Stimulated activated CD4-positive, alpha-beta T cell treated with anti-CD3 and anti-CD28 coated beads, TNF-alpha, amount 100 ng/mL, for 24 hours (primary cell): ENCODE measurements around the gene PKP1.
A peak's percentile ranks its signal among the peaks of the same experiment; 100 is the strongest.

Experiments
- DNase-seq, 3 experiments: peaks; one replicate each; pipeline ENCODE4 v3.0.0-alpha.2; 2020; ENCODE audit warnings: low read depth in 3 of 3

PKP1 gene

GRCh38 chr1:201328576-201328975 is 45.3 kb downstream of the PKP1 start:
- DNase-seq: no peak

GRCh38 chr1:201329286-201329685 is 46.0 kb downstream of the PKP1 start:
- DNase-seq: no peak

GRCh38 chr1:201329801-201330200 is 46.5 kb downstream of the PKP1 start:
- no peak for DNase-seq

- DNase-seq: no peak
These were observed 47.2 kb downstream of the PKP1 start for GRCh38 chr1:201330541-201330940.

GRCh38 chr1:201331166-201331565 is 47.9 kb downstream of the PKP1 start:
- DNase-seq: no peak

- DNase-seq: no peak
These were observed 48.7 kb downstream of the PKP1 start for GRCh38 chr1:201332021-201332420.

GRCh38 chr1:201332616-201333335 is 49.5 kb downstream of the PKP1 start:
- no peak for DNase-seq

GRCh38 chr1:201334325-201335173 is 51.2 kb downstream of the PKP1 start:
- DNase-seq: no peak

GRCh38 chr1:201335174-201335870 is 52.0 kb downstream of the PKP1 start:
- no peak for DNase-seq

- no peak for DNase-seq
These were observed 52.6 kb downstream of the PKP1 start for GRCh38 chr1:201335901-201336300.

GRCh38 chr1:201336711-201337450 is 53.6 kb downstream of the PKP1 start:
- no peak for DNase-seq

GRCh38 chr1:201341377-201341776 is 58.1 kb downstream of the PKP1 start:
- DNase-seq: no peak

- no peak for DNase-seq
These were observed 61.1 kb downstream of the PKP1 start for GRCh38 chr1:201344206-201345080.

GRCh38 chr1:201345081-201345355 is 61.7 kb downstream of the PKP1 start:
- no peak for DNase-seq

GRCh38 chr1:201346337-201346939 is 63.1 kb downstream of the PKP1 start:
- no peak for DNase-seq

- no peak for DNase-seq
These were observed 63.7 kb downstream of the PKP1 start for GRCh38 chr1:201346987-201347386.

- no peak for DNase-seq
These were observed 64.3 kb downstream of the PKP1 start for GRCh38 chr1:201347498-201348210.

- DNase-seq: peak in 1 of 3 experiments; percentile 16
These were observed 64.9 kb downstream of the PKP1 start for GRCh38 chr1:201348211-201348566.

- DNase-seq: no peak
These were observed 65.8 kb downstream of the PKP1 start for GRCh38 chr1:201349092-201349491.

- no peak for DNase-seq
These were observed 67.0 kb downstream of the PKP1 start for GRCh38 chr1:201350361-201350725.
